Measurements from ENCODE around the gene SDK2.

The SDK2 gene

GRCh38 chr17:73433501-73433900, 210.7 kb downstream of the SDK2 start:
- H3K36me3 ChIP-seq (replicated peaks), result no peaks in the 10 kb centered on the region
- no peaks in the 10 kb centered on the region for H3K9me3 ChIP-seq
- no peak for DNase-seq (ENCODE audit: low spot score in 2 of 2)
- H3K4me1 ChIP-seq, result no peaks in the 10 kb centered on the region
- H3K4me3 ChIP-seq, result no peak overlapping the region
- in situ Hi-C loops (cut with MboI; ENCODE audit: low sequenced_read_pairs), result loop anchor here (10.0 kb wide), 2 partner anchors 271 to 741 kb away; no protein-coding TSS in a partner anchor
- H3K27me3 ChIP-seq (ENCODE audit: low read depth), result no peaks in the 10 kb centered on the region

DNA sequence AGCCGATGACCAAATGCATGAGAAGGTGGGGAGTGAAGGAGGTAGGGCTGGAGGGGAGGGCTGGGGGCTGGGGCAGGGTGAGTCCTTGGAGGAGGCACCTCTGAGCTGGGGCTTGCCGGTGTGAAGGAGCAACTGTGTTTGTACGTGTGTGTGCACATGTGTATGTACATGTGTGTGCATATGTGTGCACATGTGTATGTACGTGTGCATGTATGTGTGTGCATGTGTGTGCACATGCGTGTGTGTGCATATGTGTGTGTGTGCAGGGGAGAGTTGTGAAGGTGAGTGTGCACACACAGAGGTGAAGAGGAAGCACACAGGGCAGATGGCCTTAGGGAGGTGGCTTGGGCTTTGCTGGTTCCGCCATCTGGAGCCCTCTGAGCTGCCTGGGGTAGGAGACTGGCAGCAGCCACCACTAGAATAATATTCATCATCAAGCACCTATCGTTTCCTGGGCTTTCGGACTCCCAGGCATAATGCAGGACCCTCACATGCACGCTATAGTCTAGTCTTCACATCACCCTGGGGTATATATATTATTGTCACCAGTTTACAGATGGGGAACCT, 211.5 kb downstream of the SDK2 start:
- DNase-seq (ENCODE audit: low spot score in 2 of 2), result no peak
- in situ Hi-C loops (cut with MboI; ENCODE audit: low sequenced_read_pairs), result loop anchor here (10.0 kb wide), 2 partner anchors 272 to 742 kb away; no protein-coding TSS in a partner anchor

DNA sequence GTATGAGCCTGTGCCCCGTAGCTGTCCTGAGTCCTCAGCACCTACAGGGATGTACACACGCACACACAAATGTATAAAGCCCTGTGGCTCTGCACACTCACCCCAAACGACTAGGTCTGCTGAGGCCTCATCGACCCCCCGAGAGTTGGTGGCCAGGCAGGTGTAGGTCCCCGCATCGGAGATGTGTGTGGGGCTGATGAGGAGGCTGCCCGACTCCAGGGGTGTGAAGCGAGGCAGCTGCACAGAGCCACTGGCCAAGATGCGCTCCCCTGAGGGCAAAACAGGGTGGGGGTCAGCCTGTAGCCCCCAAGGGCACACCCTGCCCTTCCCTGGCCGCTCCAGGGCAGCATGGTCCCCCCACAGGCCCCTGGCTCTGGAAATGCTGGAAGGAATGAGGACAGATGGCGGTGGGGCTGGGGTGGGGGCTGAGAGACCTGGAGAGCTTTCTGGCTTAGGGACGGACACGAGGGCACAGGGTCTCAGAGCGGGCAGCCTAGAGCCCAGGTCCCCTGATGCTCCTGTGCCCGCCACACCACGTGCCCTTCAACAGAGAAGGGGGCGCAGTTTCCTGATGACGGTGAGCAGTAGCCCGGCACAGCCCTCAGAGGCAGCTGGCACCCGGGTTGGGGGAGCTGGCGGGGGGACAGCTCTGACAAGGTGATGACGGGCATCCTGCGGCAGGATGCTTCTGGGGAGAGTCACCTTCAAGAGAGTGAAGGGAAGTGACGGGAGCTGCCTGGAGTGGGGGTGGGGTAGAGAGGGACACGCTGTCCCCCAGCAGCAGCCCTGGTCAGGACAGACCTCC, 212.6 kb downstream of the SDK2 start:
- Histone ChIP-seq H3K4me3 (no peak overlapping the region), H3K9me3 (no peaks in the 10 kb centered on the region), H3K36me3 (replicated peaks) (no peaks in the 10 kb centered on the region), H3K4me1 (no peaks in the 10 kb centered on the region), H3K27me3 (ENCODE audit: low read depth) (no peaks in the 10 kb centered on the region)
- in situ Hi-C loops (cut with MboI; ENCODE audit: low sequenced_read_pairs), result loop anchor here (10.0 kb wide), 2 partner anchors 273 to 743 kb away; no protein-coding TSS in a partner anchor
- DNase-seq (ENCODE audit: low spot score in 2 of 2), result no peak

More for the DNA sequence above, 211.5 kb downstream of the SDK2 start:
- no peak overlapping the region for H3K4me3 ChIP-seq
- H3K4me1 ChIP-seq, result no peaks in the 10 kb centered on the region
- H3K9me3 ChIP-seq, result no peaks in the 10 kb centered on the region
- H3K27me3 ChIP-seq (ENCODE audit: low read depth), result no peaks in the 10 kb centered on the region
- H3K36me3 ChIP-seq (replicated peaks), result no peaks in the 10 kb centered on the region

DNA sequence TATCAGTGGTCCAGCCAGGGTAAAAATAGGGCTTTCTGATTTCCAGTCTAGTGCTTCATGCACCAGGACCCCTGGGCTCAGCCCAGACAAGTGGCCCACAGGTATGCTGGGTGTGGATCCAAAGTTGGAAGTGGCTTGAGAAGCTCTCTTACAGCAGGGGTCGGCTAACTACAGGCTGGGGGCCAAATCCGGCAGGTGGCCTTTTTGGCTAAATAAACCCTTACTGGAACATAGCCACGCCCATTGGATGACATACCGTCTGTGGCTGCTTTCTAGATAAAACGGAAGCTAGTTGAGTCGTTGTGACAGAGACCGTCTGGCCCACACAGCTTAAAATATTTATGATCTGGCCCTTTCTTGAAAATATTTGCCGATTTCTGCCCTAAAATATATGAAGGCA, 213.4 kb downstream of the SDK2 start:
- Histone ChIP-seq H3K9me3 (no peaks in the 10 kb centered on the region), H3K4me3 (no peak overlapping the region), H3K27me3 (ENCODE audit: low read depth) (no peaks in the 10 kb centered on the region), H3K4me1 (no peaks in the 10 kb centered on the region), H3K36me3 (replicated peaks) (no peaks in the 10 kb centered on the region)
- DNase-seq (ENCODE audit: low spot score in 2 of 2), result no peak
- in situ Hi-C loops (cut with MboI; ENCODE audit: low sequenced_read_pairs), result loop anchor here (10.0 kb wide), 2 partner anchors 274 to 744 kb away; no protein-coding TSS in a partner anchor

- in situ Hi-C loops (cut with MboI; ENCODE audit: low sequenced_read_pairs), result loop anchor here (10.0 kb wide), 2 partner anchors 275 to 745 kb away; no protein-coding TSS in a partner anchor
- H3K36me3 ChIP-seq (replicated peaks), result no peaks in the 10 kb centered on the region
- no peaks in the 10 kb centered on the region for H3K4me1 ChIP-seq
- H3K27me3 ChIP-seq (ENCODE audit: low read depth), result no peaks in the 10 kb centered on the region
- no peak for DNase-seq (ENCODE audit: low spot score in 2 of 2)
- no peak overlapping the region for H3K4me3 ChIP-seq
- H3K9me3 ChIP-seq, result no peaks in the 10 kb centered on the region
Measured at GRCh38 chr17:73430165-73430680, 214.0 kb downstream of the SDK2 start.

- DNase-seq (ENCODE audit: low spot score in 2 of 2), result peak; percentile 71 to 93
- Histone ChIP-seq H3K36me3 (replicated peaks) (no peaks in the 10 kb centered on the region), H3K9me3 (no peaks in the 10 kb centered on the region), H3K4me3 (no peak overlapping the region), H3K27me3 (ENCODE audit: low read depth) (no peaks in the 10 kb centered on the region), H3K4me1 (no peaks in the 10 kb centered on the region)
- in situ Hi-C loops (cut with MboI; ENCODE audit: low sequenced_read_pairs), result loop anchor here (10.0 kb wide), 2 partner anchors 275 to 745 kb away; no protein-coding TSS in a partner anchor
Measured at GRCh38 chr17:73429440-73430164, 214.6 kb downstream of the SDK2 start.

GRCh38 chr17:73427198-73427597, 217.0 kb downstream of the SDK2 start:
- no peaks in the 10 kb centered on the region for H3K36me3 ChIP-seq (replicated peaks)
- H3K27me3 ChIP-seq (ENCODE audit: low read depth), result no peaks in the 10 kb centered on the region
- no peaks in the 10 kb centered on the region for H3K4me1 ChIP-seq
- no peak for DNase-seq (ENCODE audit: low spot score in 2 of 2)
- H3K4me3 ChIP-seq, result no peak overlapping the region
- in situ Hi-C loops (cut with MboI; ENCODE audit: low sequenced_read_pairs), result no loop called here
- no peaks in the 10 kb centered on the region for H3K9me3 ChIP-seq

- Histone ChIP-seq H3K9me3 (no peaks in the 10 kb centered on the region), H3K4me3 (no peak overlapping the region), H3K36me3 (replicated peaks) (no peaks in the 10 kb centered on the region), H3K27me3 (ENCODE audit: low read depth) (no peaks in the 10 kb centered on the region), H3K4me1 (no peaks in the 10 kb centered on the region)
- in situ Hi-C loops (cut with MboI; ENCODE audit: low sequenced_read_pairs), result no loop called here
- no peak for DNase-seq (ENCODE audit: low spot score in 2 of 2)
Measured at GRCh38 chr17:73424571-73424970, 219.7 kb downstream of the SDK2 start.

DNA sequence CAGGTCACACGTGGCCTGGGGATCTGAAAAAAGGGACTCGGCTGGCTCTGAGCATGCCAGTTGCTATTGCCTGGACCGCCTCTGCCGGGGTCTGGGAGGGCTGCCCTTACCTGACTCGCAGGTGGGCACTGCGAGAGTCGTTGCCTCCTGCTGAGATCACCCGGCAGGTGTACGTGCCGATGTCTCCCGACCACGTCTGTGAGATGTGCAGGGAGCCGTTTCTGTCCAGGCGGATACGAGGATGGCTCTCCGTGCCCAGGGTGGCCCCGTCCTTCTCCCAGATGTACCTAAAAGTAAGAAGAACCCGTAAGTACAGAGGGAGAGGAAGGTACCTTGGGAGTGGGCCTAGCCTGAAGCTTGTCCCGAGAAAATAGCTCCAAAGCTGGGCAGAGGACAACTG, 220.4 kb downstream of the SDK2 start:
- Histone ChIP-seq H3K36me3 (replicated peaks) (no peaks in the 10 kb centered on the region), H3K27me3 (ENCODE audit: low read depth) (no peaks in the 10 kb centered on the region), H3K9me3 (no peaks in the 10 kb centered on the region), H3K4me1 (no peaks in the 10 kb centered on the region), H3K4me3 (no peak overlapping the region)
- DNase-seq (ENCODE audit: low spot score in 2 of 2), result no peak
- in situ Hi-C loops (cut with MboI; ENCODE audit: low sequenced_read_pairs), result no loop called here

DNA sequence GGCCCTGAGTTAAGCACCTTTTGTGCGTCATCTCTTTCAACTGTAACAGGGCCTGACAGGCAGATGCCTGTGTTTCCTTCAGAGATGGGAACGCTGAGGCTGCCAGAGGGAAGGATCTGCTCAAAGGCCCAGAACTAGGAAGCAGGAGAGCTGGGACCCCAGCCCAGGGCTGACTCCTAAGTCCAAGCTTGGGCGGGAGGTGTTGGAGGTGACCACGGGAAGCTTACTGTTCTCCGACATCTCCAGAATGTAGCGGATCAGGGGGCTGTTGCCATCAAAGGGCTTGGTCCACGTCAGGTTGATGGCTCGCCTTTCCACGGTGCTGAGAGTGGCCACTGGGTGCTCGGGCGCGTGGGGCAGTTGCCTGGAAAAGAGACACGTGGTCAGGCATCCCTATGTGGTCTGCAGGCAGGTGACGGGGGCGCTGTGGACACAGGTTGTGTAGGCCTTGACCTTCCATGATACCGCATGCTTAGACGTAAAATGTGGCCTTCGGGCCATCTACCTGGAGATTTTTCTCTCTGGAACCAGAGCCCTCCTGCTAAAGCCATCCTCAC, 221.0 kb downstream of the SDK2 start:
- H3K4me1 ChIP-seq, result no peaks in the 10 kb centered on the region
- no peaks in the 10 kb centered on the region for H3K9me3 ChIP-seq
- no peak for DNase-seq (ENCODE audit: low spot score in 2 of 2)
- no peaks in the 10 kb centered on the region for H3K36me3 ChIP-seq (replicated peaks)
- no peaks in the 10 kb centered on the region for H3K27me3 ChIP-seq (ENCODE audit: low read depth)
- no peak overlapping the region for H3K4me3 ChIP-seq
- in situ Hi-C loops (cut with MboI; ENCODE audit: low sequenced_read_pairs), result no loop called here

DNA sequence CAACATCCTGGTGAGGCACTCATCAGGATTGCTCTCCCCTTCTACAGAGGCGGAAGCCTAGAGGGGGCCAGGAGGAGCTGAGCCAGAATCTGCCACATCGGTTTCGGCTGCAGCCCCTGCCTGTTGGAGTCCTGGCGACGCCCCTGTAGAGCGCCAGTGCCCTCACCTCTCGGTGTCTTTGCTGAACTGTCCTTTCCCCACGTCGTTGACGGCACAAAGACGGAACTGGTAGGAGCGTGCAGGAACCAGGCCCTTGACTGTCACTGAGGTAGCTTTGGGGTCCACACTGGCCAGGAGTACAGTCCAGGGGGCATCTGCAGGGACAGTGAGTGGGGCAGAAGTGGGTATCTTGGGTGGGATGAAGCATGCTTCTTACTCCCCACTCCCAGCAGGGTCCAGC, 222.1 kb downstream of the SDK2 start:
- Histone ChIP-seq H3K4me1 (no peaks in the 10 kb centered on the region), H3K36me3 (replicated peaks) (no peaks in the 10 kb centered on the region), H3K27me3 (ENCODE audit: low read depth) (no peaks in the 10 kb centered on the region), H3K9me3 (no peaks in the 10 kb centered on the region), H3K4me3 (no peak overlapping the region)
- in situ Hi-C loops (cut with MboI; ENCODE audit: low sequenced_read_pairs), result no loop called here
- DNase-seq (ENCODE audit: low spot score in 2 of 2), result no peak

GRCh38 chr17:73420897-73421296, 223.3 kb downstream of the SDK2 start:
- in situ Hi-C loops (cut with MboI; ENCODE audit: low sequenced_read_pairs), result no loop called here
- Histone ChIP-seq H3K4me1 (no peaks in the 10 kb centered on the region), H3K27me3 (ENCODE audit: low read depth) (no peaks in the 10 kb centered on the region), H3K36me3 (replicated peaks) (no peaks in the 10 kb centered on the region), H3K9me3 (no peaks in the 10 kb centered on the region), H3K4me3 (no peak overlapping the region)
- peak in 1 of 2 experiments; percentile 31 for DNase-seq (ENCODE audit: low spot score in 2 of 2)

DNA sequence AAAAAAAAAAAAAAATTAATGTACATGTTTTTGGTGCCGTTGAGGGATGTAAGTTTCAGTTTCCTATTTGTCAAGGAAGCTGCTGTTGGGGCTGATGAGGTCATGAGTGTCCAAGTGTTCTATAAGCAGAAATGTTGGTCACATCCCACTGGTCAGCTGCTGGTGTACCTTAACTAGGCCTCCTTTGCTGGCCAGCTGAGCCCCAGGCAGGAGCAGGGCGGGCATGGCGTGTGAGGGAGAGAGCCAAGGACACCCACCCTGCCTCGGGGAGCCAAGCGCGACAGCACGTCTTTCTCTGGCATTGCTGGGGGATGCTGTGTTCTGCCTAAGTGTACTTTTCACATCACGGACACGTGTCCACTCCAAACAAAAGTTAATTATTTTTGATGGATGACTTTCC, 224.4 kb downstream of the SDK2 start:
- H3K27me3 ChIP-seq (ENCODE audit: low read depth), result no peaks in the 10 kb centered on the region
- DNase-seq (ENCODE audit: low spot score in 2 of 2), result no peak
- H3K4me1 ChIP-seq, result no peaks in the 10 kb centered on the region
- H3K4me3 ChIP-seq, result no peak overlapping the region
- in situ Hi-C loops (cut with MboI; ENCODE audit: low sequenced_read_pairs), result no loop called here
- no peaks in the 10 kb centered on the region for H3K36me3 ChIP-seq (replicated peaks)
- H3K9me3 ChIP-seq, result no peaks in the 10 kb centered on the region

Measured in HAP-1 (cell line).